Measurements from ENCODE around the gene PSRC1.

DNA sequence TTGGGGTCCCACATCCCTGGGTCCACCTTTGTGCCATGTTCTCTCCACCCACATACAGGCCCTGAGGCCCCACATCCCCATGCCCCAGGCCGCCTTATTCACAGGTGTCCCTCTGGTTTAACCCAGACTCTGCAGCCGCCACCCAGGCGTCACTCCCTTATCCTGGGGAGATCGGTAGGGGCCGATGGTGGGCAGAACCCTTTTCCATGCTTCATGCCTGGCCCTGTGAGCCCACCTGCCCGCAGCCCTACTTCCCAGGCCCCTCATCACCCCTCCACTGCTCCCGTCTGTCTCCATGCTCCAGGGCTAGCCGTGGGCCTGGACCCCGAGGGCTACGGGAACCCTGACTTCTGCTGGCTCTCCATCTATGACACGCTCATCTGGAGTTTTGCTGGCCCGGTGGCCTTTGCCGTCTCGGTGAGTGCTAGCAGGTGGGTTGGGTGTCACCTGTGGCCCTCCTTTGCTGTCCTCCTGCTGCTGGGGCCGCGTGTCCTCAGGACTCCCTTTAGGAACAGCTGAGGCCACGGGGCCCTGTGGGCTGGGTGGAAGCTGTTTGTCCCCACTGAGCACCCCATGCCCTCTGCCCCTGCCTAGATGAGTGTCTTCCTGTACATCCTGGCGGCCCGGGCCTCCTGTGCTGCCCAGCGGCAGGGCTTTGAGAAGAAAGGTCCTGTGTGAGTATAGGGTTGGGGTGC is 12.2 kb downstream of the PSRC1 start:
- TF ChIP-seq, protein P1, sequence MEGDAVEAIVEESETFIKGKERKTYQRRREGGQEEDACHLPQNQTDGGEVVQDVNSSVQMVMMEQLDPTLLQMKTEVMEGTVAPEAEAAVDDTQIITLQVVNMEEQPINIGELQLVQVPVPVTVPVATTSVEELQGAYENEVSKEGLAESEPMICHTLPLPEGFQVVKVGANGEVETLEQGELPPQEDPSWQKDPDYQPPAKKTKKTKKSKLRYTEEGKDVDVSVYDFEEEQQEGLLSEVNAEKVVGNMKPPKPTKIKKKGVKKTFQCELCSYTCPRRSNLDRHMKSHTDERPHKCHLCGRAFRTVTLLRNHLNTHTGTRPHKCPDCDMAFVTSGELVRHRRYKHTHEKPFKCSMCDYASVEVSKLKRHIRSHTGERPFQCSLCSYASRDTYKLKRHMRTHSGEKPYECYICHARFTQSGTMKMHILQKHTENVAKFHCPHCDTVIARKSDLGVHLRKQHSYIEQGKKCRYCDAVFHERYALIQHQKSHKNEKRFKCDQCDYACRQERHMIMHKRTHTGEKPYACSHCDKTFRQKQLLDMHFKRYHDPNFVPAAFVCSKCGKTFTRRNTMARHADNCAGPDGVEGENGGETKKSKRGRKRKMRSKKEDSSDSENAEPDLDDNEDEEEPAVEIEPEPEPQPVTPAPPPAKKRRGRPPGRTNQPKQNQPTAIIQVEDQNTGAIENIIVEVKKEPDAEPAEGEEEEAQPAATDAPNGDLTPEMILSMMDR (IDR thresholded peaks at IDR 0.05), result no peak
- no peak for TF ChIP-seq POLR2A (IDR thresholded peaks at IDR 0.05)

All from right lobe of liver (tissue), 4 donors.